Inflammatory macrophage treated with lipopolysaccharide for 4 hours (primary cell): ENCODE data around the gene ALKAL2.
"Not testable (repeated sequence)": the region's sequence is repeated elsewhere in the genome, so short reads cannot be mapped to it uniquely, and the experiment has no call there.

Source experiments
- DNase-seq: peaks from one replicate; pipeline ENCODE4 v3.0.0-alpha.2; 2020

The ALKAL2 gene, protein sequence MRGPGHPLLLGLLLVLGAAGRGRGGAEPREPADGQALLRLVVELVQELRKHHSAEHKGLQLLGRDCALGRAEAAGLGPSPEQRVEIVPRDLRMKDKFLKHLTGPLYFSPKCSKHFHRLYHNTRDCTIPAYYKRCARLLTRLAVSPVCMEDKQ

DNA sequence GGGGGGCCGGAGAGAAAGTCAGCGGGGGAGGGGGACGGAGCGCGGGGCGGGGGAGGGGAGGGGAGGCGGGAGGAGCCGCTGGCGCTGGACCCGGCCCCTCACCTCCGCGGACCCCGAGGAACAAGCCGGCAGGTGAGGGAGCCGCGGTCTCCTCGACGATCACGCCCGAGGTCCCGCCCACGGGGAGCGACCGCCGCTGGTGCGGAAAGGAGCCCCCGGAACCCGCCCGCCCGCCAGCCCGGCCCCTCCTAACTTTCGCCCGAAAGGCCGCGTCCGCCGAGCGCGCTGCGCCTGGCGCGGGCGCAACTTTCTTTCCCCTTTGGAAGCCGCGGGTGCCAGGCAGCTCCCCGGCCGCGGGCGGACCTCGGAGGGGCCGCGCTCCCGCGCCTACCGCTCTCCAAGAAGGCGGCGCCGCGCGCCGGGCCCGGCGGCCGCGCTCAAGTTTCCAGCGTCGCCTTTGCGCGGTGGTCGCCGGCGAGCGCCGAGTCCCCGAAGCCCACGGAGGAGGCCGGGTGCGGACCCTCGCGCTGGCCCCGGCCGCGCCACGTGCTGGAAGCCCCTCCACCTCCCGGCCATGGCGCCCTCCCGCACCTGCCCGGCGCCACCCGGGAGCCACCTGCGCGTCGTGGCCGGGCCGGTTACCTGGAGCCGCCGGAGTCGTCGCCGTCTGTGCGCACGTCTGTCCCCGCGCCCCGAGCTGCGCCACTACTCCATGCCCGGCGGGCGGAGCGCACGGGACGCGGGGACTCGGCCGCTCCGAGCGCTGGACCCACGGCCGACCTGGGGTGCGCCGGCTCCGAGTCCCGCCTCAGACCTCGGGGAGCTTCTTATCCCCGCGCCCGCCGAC is at the start of gene ALKAL2:
Gene ALKAL2 (minus strand): TSS at position 181 of the 847 bp plus-strand sequence. CDS start 256 bp downstream, outside the sequence.
- no peak for DNase-seq

DNA sequence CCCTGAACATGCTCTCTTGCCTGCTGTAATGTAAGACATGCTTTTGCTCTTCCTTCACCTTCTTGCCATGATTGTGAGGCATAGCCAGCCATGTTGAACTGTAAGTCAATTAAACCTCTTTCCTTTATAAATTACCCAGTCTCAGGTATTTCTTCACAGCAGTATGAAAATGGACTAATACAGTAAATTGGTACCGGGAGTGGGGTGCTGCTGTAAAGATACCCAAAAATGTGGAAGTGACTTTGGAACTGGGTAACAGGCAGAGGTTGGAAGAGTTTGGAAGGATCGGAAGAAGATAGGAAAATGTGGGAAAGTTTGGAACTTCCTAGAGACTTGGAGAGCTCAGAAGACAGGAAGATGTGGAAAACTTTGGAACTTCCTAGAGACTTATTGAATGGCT is 49.1 kb upstream of the ALKAL2 start:
- DNase-seq, result not testable (repeated sequence)

DNA sequence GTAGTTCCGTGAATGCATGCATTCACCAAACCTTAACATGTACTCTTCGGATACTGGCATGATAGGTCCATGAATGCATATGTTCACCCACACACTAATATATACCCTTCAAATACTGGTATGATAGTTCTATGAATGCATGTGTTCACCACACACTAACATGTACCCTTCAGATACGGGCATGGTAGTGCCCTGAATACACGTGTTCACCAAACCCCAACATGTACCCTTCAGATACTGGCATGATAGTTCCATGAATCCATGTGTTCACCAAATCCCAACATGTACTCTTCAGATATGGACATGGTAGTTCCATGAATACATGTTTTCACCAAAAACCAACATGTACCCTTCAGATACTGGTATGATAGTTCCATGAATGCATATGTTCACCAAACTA is 48.5 kb upstream of the ALKAL2 start:
- no peak for DNase-seq

DNA sequence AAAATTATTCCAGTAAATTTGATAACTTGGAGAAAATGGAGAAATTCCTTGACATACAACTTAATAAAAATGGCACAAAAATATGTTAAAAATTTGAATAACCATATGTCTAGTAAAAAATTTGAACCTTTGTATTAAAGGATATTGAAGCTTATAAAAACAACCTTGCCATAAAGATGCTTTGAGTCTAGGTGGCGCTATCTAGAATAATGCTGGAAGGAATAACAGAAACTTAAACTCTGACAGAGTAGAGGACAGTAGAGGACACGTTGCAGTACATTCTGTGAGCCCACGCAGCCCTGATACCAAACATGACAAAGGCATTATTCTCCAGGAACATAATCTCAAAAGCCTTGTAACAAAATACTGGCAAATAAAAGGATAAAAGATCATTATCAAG is 44.7 kb upstream of the ALKAL2 start:
- DNase-seq, result no peak

DNA sequence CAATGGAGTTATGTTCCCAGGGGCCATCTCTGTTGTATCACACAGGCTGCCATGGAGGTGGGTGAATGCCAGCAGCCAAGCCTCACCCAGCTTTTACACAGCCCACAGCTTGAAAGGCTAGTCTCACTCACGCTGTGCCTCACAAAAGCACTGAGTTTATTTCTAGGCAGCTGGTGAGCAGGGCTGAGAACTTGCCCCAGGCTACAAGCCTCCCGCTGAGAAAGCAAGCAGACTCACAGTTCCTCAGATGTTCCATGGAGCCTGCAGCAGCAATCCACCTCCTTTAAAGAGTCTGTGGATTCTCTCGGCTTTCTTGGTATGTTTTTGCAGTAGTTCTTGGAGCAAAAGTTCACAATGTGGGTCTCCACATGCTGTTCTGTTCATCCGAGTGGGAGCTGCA is 40.9 kb upstream of the ALKAL2 start:
- no peak for DNase-seq

DNA sequence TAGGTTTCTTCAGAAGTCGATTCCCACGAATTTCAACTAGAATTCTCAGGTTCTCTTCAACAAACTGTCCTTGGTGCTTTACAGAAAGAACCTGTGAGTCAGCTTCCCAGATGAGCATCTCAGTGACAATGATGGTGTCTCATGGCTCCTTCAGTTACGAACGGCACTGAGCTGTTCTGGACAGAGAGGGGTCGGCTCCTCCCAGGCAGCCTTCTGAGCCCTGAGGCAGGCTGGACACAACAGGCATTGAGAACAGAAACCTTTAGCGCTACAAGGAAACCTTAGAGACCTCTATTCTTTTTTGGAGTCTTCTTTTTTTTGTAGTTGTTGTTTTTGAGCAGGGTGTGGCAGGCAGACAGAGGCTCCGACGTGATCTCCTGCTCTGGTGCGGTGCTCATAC is 35.1 kb upstream of the ALKAL2 start:
- DNase-seq, result no peak

DNA sequence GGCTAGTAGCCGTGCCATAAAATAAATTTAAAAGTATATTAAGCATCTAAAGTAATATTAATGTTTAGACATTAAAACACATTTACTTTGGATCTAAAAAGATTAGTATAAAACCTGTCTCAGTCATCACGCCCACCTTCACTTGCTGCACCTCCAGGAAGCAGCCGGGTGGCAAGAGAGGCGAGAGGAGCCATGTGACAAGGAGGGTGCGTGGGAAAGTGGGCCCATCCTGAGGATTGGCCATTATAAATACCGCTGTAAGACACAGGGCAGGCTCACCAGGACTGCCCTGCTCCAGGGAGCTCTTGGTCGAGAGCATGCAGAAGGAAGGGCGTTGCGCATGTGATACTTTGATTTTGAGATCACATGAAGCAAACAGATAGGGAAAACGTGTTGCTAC is 34.4 kb upstream of the ALKAL2 start:
- no peak for DNase-seq

DNA sequence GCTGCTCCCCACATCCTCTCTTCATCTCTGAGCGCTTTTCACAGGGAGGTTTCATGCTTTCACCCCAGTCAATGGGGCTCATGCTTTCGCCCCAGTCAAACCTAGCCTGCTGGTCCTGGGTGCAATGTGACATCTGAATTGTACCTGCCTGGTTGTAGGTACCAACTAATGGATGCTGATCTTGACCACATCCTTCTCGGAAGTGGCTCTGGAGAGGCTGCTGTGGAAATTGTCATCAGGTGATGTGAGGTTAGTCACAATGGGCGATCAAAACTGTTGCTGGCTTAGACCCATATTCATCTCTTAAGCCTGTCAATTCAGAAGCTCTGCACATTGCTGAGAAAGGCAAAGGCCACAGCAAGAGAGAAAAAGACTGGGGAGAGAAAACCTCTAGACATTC is 32.7 kb upstream of the ALKAL2 start:
- DNase-seq, result no peak

DNA sequence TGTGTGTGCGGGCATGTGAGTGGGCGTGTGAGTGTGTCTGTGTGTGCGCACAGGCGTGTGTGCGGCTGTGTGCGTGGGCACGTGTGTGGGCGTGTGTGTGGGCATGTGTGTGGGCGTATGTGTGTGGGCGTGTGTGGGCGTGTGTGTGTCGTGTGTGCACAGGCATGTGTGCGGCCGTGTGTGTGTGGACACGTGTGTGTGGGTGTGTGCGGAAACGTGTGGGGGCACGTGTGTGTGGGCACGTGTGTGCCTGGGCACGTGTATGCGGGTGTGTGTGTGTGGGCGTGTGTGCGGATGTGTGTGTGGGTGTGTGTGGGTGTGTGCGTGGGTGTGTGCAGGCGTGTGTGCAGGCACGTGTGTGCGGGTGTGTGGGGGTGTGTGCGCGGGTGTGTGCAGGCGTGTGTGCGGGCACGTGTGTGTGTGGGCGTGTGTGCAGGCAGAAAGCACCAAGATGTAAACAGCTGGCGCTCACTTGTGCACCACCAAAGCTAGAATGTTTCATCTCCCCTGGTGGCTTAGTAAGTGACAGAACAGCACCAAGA is 31.2 kb upstream of the ALKAL2 start:
- no peak for DNase-seq

DNA sequence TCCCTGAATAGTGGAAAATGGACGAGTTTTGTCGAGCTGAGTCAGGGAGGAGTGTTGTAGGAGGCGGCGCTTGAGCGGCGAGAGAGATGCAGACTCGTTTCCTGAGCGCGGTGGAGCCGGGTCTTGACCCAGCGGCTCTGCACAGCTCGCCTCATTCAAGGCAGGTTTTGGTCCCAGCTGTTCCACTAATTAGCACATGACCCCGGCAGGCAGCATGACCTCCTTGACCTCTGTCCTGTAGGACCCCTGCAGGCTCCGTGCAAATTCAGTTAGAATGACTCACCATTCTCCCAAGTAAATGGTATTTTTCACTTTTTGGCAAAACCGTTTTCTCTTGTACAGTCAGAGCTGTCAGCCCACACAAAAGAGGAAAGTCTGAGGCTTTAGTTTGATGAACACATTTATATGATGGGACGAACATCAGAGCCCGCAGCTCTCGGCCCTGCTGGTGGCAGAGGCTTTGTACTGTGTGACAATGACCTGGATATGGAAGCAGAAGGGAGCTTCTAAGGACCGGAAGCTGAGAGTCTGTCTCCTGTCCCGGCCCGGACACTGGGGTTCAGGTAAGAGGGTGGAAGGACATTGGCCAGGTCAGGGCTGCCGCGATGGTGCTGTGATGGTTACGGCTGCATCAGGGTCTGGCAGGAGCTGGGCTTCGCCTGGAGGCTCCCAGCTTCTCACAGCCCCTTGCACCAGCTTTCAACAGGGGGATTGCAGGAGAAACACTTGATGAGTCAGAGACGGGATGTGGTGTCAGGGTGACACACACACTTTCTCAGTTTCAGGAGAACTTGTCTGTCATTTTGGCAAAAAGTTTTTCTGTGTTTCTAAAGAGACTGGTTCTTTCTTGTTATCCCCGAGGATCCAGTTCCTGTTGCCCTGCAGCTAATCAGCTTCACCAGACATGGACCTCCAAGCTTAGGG is 29.9 kb upstream of the ALKAL2 start:
- DNase-seq, result no peak

DNA sequence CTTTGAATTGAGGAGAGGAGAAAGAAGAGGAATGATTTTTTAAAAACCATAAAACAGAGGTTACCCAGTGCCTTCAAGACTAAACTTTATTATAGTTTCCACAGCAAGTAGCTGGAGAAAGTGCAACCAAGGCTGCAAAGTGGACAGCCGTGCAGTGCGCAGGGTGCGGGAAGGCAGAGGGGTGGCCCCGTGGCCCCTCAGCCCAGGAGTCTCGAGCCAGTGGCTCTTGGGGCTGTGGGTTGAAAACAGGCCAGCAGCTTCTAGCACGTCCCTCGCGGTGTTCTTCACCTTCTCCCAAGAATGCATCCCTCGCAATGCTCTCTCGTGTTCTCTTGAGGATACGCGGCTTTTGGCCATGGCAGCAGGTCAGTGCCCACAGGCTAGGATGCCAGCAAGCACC is 28.5 kb upstream of the ALKAL2 start:
- no peak for DNase-seq

DNA sequence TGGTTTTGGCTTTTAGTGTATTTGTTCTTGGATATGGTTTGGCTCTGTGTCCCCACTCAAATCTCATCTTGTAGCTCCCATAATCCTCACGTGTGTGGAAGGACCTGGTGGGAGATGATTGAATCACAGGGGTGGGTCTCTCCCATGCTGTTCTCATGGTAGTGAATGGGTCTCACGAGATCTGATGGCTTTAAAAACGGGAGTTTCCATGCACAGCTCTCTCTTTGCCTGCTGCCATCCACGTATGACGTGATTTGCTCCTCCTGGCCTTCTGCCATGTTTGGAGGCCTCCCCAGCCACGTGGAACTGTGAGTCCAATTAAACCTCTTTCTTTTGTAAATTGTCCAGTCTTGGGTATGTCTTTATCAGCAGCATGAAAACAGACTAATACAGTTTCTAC is 28.0 kb upstream of the ALKAL2 start:
- not testable (repeated sequence) for DNase-seq

DNA sequence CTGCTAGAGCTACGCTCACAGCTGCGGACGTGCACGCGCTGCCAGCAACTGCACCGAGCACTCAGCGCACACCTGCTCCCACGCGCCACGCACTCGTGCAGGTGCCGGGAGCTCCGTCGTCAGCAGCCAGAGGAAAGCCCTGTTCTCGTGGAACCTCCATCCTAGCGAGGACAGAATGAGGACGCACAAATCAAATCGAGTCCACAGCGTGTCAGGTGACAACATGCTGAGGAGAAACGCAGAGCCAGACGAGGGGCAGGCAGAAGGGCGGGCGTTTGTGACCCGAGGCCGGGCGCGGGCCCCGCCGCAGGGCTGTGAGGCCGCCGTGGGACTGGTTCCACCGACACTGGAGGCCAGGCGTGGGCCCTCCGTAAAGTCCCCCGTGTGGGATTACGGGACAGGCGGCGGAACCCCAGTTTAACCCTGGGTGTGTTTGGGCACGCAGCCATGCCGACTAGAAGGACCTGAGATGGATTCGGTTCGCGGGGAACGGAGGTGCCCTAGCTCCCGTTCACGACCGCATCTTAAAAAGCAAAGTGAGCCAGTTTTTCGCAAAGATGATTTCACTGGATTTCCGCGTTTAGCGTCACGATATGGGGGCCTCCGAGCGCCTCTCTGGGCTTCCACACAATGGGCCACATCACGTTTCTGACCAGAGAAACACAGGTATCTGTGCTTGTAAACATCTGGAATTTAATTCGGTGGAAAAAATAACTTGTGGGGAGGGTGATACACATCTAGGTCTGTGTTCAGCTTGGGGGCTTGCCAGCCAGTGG is 26.9 kb upstream of the ALKAL2 start:
- no peak for DNase-seq

DNA sequence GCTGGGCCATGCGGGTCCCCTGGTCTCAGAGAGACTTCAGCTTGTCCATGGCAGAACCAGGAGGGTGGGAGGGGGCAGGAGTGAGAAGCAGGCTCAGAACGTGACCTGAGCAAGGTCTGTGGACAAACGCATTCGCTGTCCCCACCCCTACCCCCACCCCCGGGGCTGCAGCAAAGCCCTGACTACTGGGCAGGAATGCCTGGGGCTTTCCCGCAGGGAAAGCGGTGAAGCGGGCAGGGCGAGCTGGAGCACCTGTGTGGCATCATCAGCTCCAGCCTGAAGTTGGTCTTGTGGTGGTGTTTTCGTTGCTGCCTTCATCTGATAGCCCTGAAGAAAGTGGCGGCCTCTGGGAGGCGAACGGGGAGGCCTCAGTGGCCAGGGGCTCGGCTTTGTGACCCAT is 26.1 kb upstream of the ALKAL2 start:
- DNase-seq, result no peak

DNA sequence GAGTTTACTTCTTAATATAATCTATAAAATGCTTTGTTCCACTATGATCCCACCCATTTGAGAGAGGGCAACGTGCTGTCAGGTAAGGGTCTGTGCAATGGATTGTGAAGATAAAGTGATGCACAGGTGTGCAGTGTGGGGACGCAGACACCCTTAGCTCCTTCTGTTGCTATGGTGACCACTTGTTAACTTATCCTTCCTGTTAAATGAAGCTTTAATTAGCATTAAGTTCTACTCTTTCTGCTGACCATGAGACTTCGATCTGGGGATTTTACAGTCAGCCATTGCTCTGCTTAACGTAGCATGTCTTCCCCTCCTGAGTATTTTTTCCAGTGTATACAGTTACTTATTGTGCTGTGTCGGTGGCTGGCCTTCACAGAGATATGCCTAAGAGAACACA is 23.1 kb upstream of the ALKAL2 start:
- no peak for DNase-seq

DNA sequence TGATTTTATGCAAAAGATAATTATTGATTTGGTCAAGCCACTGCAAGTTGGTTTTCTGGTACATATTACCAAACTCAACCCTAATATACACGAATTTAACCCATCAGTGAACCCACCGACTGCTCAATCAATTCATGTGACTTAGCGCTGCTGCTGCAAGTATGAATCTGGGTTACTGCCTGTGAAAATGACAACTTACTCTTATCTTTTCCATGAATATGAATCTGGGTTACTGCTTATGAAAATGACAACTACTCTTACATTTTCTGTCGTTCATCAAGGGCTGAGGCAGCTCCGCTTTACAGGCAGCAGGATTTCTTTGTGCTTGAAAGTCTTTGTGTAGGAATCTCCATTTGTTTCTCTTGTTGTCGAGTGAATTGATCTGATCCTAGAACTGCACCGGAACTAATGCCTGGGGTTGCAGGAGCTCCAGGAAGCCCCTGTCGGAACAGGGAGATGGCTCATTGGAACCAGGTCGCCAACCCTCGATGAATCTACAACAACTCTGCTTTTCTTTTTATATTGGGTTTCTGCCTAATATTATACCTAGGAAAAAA is 22.1 kb upstream of the ALKAL2 start:
- no peak for DNase-seq

DNA sequence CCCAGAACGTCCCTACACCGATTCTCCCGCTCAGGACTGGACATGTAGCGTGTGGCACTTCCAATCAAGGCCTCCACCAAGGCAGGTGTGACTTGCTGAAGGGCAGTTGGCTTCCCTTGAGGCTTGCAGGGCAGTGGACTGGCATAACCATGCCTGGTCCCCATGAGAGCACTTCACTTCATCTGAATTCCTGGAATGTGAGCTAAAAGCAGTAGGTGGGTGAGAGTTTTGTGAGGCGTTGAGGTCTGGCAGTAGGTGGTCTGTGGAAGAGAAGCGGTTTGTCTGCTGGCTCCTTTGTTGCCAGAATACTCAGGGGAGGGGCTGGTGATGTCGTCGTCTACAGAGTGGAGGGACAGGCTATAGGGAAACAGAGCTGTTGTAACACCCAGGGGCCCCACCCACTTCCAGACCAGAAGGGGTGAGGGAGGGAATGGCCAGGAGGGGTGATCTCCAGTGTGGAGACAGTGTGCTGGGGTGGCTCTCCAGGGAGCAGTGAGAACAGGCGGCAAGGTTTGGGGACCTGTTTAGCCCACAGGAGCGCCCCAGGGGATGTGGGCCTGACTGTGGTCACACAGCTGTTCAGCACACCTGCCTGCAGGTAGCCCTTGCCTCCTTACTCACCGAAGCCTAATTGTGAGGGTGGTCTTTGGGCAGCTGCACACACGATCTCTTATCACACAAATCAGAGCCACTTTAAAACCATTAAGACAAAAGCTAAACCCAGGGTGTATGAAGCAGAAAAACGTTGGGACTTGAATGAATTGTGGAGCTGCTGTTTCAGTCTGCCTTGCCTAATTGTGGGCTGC is 21.5 kb upstream of the ALKAL2 start:
- DNase-seq, result no peak

DNA sequence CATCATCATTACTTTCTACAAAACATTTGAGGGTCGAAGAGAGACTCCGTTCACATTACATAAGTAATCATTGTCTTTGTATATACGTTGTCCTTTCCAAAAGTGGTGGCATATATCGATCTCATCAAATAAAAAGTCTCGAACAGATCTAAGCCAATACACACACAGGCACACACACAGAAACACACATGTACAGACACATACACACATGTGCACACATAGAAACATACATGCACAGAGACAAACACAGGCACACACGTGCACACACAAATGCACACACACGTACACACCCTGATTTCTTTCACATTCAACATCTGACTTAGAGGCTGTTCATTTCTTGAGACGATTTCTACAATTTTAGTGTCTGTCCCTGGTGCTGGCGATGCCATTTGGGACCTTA is 17.5 kb upstream of the ALKAL2 start:
- DNase-seq, result no peak

DNA sequence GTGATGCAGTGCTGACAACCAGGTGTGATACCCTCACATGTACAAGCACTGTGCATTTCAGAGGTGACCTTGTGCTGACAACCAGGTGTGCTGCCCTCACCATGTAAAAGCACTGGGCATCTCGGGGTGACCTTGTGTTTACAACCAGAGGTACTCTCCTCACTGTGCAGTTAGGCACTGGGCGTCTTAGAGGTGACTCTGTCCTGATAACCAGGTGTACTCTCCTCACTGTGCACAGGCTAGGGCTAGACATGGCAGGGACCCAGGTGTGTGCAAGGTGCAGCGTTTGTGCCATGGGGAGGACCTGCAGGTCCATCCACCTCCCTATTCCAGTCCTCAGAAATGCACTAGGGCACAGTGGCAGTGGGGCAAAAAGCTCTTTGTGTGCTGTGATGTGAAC is 8.5 kb upstream of the ALKAL2 start:
- no peak for DNase-seq

DNA sequence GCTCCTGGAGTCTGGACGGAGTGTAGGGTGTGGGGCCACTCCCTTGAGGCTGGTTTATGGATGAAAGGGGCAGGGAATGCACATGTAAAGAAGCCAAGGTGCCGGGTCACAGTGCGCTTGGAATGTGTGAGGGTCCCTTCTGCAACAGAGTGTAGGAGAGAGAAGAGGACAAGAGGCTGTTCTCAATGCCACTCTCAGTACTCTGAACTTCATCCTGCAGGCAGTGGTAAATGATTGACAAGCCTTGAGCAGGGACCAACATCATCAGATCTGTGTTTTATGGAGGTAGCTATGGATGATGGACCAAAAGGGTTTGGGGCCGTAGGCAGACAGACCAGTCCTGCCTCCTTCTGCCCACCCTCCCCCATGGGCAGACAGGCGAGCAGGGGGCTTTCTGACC is 7.2 kb upstream of the ALKAL2 start:
- no peak for DNase-seq

DNA sequence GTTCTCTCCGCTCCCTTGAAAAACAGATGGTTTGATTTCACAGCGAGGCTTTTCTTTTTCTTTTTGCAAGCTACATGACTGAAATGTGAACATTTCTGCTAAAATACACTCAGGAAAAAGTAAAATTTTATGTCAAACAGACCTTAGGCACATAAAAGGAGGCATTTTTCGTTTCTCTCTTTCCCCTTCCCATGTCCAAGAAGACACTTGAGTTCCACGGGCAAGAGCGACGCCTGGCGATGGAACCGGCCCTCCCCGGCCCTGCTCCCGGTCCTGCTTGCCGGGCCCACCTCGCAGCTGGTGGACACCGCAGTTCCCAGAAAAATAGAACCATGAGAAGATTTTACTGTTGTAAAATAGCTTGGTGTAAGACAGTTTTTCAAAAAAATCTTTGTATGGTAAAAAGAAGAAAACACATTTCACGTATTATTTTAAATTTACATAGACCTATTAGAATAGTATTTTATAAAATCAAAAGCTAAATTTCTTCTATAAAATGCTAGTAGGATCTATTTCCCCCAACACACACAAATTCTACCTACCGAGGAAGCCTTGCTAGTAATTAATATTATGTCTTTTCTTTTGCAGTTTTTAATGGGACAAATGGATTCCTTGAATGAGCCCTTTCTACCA is 2.3 kb upstream of the ALKAL2 start:
- peak; percentile 55 for DNase-seq
